HG03175 (cell line): ENCODE data around the gene BTK.

Experiments used
- ATAC-seq: cut with Tn5 transposase; IDR thresholded peaks from one replicate; pipeline ENCODE4 v1.9.1; 2021; ENCODE audit warnings: mild to moderate bottlenecking, moderate library complexity; ENCODE audit not compliant: unreplicated experiment

The BTK gene

GRCh38 chrX:101394372-101394771, 8.4 kb upstream of the BTK start:
- no peak for ATAC-seq

GRCh38 chrX:101393530-101394305, 7.7 kb upstream of the BTK start:
- ATAC-seq: no peak

GRCh38 chrX:101391831-101392230, 5.8 kb upstream of the BTK start:
- ATAC-seq: no peak

- peak; percentile 82 for ATAC-seq
These were observed 4.9 kb upstream of the BTK start, which contains the start of gene RPL36A for GRCh38 chrX:101390664-101391525. TSS of gene RPL36A (plus strand) at chrX:101391011. CDS start at chrX:101391044, 33 bp downstream.

GRCh38 chrX:101388604-101389003, 2.6 kb upstream of the BTK start:
- ATAC-seq: no peak

- no peak for ATAC-seq
These were observed 523 bp upstream of the BTK start for GRCh38 chrX:101386542-101386885.

- ATAC-seq: no peak
These were observed 836 bp downstream of the BTK start for GRCh38 chrX:101385026-101385684.

- peak; percentile 71 for ATAC-seq
These were observed 2.2 kb downstream of the BTK start for GRCh38 chrX:101383679-101384205.

- no peak for ATAC-seq
These were observed 8.4 kb downstream of the BTK start for GRCh38 chrX:101377547-101377946.

GRCh38 chrX:101370888-101371504, 15.0 kb downstream of the BTK start:
- ATAC-seq: peak; percentile 64

- ATAC-seq: no peak
These were observed 16.3 kb downstream of the BTK start for GRCh38 chrX:101369687-101370086.

GRCh38 chrX:101368800-101369199, 17.2 kb downstream of the BTK start:
- ATAC-seq: no peak

- ATAC-seq: no peak
These were observed 20.6 kb downstream of the BTK start for GRCh38 chrX:101365301-101365795.

GRCh38 chrX:101362757-101363156, 23.2 kb downstream of the BTK start:
- no peak for ATAC-seq

GRCh38 chrX:101362116-101362515, 23.9 kb downstream of the BTK start:
- ATAC-seq: no peak

- ATAC-seq: no peak
These were observed 25.6 kb downstream of the BTK start for GRCh38 chrX:101360390-101360789.

GRCh38 chrX:101359966-101360365, 26.0 kb downstream of the BTK start:
- no peak for ATAC-seq

GRCh38 chrX:101357166-101357795, 28.7 kb downstream of the BTK start:
- no peak for ATAC-seq

- no peak for ATAC-seq
These were observed 36.8 kb downstream of the BTK start for GRCh38 chrX:101349193-101349562.
